T-helper 9 cell (primary cell): ENCODE results near the gene ST6GALNAC1.

Source experiments
- DNase-seq: peaks from one replicate; pipeline ENCODE4 v3.0.0-alpha.2; 2020
- total RNA-seq, 2 donors: gene quantifications; one replicate each; lab custom pipeline; 2026; lab: John Stamatoyannopoulos, UW

The ST6GALNAC1 gene
- 6.3 to 11.3 reads per million in 2 donors for total RNA-seq

DNA sequence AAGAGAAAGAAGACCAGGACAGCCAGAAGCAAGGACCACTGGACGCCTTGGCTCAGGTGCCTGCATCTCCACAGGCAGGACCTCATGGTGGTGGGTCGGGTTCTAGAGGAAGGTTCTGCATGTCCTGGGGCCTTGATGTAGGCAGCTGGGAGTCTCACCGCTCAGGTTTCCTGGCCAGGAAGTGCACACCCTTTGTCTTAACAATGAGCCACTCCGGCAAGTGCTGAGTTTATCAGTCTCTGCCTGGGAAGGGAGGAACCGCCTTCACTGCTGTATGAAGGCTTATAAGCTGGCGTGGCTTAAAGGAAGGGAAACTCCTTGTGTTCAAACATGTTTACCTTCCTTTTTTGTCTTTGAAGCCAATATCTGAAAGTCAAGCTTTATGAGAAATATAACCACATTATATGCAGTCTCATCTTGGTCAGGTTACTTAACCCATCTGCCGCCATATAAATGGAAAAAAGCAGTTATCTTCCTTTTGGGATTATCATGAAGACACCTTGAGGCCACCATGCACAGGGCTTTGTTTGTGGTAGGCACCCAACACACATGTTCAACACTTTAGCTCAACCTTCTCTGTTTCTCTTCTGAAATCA, at the start of gene ST6GALNAC1:
Gene ST6GALNAC1, minus strand, starts transcription at position 205 of the 596 bp plus-strand sequence. Its CDS starts 119 bp downstream, at position 86.
- DNase-seq: no peak

- no peak for DNase-seq
These were observed 48.0 kb upstream of the ST6GALNAC1 start for GRCh38 chr17:76691379-76692191.

DNA sequence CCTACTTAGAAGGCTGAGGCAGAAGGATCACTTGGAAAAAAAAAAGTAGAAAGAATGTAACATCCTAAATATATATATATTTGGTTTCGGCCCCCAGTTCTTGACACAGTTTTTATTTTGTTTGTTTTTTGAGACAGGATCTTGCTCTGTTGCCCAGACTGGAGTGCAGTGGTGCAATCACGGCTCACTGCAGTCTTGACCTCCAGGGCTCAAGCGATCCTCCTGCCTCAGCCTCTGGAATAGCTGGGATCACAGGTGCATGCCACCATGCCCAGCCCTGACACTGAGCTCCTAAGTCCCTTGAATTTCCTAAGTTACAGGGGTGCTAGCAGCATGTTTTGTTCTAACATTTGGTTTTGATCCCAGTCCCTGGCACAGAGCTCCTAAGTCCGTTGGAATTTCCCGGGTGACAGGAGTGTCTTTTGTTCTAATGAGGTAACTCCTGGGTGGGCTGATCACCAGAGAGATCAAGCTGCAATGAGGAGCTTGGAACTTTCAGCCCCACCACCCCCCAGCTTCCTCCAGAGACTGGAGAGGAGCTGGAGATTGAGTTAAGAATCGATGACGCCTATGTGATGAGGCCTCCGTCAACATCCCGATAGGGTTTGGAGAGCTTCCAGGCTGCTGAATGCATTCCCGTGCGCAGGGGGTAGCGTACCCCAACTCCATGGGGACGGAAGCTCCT, 47.2 kb upstream of the ST6GALNAC1 start:
- no peak for DNase-seq

DNA sequence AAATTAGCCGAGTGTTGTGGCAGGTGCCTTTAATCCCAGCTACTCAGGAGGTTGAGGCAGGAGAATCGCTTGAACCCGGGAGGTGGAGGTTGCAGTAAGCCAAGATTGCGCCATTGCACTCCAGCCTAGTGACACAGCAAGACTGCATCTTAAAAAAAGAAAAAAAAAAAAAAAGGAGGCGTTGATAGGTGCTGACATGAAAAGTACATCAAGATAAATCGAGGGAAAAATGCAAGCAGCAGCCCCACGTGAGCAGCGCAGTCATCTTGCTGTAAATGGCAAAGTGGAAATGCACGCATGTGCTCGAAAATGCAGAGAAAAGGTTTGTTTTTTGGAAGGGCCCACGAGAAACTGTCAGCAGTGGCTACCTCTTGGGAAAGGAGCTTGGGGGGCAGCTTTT, 46.3 kb upstream of the ST6GALNAC1 start:
- DNase-seq: no peak

GRCh38 chr17:76688165-76688622, 44.6 kb upstream of the ST6GALNAC1 start:
- DNase-seq: no peak

DNA sequence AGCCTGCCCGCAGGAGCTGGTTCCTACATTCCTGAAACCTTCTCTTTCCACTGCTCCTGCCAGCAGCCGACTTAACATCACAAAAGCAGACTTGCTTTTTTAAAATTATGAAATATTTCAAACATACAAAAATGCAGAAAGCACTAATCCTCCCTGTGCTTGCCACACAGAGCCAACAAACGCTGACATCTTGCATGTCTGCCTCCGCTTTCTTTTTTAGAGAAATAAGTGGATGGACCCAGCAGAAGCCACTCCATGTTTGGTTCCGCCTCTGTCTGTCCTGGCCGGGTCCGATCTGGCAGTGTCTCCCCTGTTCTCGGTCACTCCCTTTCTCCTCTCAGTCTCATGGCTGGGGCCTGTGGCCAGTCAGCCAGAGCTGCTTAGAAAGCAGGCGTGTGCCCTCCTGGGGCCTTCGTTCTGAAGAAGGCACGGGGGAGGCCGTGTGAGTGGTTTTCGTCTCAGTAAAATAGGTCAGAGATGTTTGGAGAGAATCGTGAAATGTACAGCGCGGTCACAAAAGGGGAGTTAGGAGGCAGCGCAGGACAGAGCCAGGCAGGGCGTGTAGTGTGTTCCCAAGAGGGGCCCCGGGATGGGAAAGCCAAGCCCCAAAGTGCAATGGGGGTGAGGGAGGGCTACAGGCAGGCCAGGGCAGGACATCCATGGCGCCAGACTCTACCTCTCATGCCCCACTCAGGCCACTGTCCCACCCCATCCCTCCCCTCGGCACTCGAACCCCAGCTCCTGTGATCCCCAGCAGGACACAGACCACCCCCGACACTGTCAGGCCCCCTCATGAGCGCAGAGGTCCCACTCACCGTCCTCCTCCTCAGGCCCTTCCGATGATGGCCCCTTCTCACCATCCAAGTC, 44.0 kb upstream of the ST6GALNAC1 start:
- DNase-seq: no peak

DNA sequence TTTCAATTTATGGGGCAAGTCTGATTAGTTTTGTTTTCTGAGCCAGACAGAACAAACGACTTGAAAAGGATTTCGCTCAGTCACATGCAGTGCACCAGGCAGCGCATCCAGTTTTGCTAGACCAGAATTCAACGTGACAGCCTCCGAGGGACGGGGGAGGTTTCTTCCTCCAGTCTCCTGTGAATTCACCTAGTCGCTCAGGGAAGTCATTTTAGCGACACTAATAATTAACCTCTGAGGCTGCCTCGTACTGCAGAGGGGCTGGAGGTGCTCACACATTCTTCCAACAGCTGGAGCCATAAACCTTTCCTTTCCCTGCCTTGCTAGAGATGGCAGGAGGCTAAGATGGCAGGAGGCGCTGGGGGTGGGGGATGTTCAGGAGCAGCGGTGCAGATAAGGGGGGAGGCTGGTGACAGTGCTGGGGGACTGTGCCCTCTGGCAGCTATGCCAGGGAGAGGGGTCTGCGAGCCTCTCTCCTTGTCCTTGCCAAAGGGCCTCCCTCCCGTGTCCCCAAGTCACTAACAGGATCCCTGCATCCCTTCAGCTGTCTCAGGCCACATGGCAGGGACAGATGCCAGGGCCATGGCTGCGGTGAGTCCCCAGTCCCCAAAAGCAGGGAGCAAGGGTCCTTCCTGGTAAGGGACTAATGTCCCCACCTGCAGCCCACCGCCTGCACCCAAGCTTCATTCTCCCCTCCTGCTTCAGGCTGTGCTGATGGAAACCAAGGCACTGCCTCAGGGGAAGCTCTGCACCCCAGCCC, 43.2 kb upstream of the ST6GALNAC1 start:
- no peak for DNase-seq

- no peak for DNase-seq
These were observed 42.3 kb upstream of the ST6GALNAC1 start for GRCh38 chr17:76685846-76686245.

DNA sequence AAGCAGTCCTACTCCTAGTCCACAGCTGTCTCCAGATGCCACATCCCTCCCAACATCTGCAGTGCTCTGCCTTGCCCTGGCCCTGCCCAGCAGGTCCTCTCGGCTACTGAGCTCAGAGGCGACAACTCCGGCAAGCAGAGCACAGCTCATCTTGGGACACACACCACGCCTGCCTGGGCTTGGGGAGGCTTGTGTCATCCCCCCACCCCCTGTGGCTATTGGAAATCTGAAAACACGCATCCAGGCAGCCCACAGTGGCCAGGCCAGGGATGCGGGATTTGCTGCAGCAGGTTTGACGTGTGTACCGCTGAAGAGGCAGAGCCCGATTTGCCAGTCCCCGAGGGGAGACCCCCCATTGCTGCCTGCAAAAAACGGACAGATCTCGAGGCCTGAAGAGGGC, 41.8 kb upstream of the ST6GALNAC1 start:
- DNase-seq: no peak

DNA sequence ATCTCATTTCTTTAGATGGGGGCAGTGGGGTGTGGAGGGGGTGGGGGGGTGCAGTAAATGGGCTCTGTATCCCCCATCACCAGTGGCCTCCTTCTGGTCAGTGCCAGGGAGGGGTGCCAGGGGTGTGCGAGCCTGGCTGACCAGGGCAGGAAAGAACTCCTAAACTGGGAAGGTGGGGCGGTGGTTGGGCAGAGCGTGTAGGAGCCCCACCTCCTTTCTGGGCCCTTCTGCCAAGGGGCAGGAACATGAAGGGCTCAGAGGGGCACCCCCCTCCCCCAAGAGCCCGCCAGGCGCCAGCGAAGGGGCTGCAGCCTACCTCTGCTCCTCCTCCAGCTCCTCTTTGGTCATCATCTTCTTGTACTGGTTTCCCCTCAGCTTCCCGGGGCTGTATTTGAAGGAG, 41.2 kb upstream of the ST6GALNAC1 start:
- DNase-seq: no peak

- no peak for DNase-seq
These were observed 40.6 kb upstream of the ST6GALNAC1 start for GRCh38 chr17:76683921-76684745.

- DNase-seq: no peak
These were observed 39.6 kb upstream of the ST6GALNAC1 start for GRCh38 chr17:76683011-76683755.

DNA sequence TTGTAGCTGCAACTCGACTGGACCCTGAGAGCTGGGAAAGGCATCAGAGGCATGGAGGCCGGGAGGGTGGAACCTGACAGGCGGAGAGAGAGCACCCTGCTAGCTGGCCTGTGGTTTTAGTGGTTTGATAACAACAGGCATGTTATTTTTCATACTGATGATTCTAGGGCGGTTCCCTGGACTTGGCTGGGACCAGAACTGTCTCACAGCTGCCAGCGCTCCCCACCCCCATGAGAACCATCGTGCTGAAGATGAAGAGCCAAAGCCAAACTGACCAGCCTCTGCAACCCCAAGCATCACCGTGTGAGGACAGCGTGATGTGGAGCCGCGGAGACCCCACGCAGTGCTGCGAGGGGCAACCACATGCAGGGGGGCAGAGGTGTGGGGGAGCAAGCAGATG, 38.7 kb upstream of the ST6GALNAC1 start:
- DNase-seq: no peak

DNA sequence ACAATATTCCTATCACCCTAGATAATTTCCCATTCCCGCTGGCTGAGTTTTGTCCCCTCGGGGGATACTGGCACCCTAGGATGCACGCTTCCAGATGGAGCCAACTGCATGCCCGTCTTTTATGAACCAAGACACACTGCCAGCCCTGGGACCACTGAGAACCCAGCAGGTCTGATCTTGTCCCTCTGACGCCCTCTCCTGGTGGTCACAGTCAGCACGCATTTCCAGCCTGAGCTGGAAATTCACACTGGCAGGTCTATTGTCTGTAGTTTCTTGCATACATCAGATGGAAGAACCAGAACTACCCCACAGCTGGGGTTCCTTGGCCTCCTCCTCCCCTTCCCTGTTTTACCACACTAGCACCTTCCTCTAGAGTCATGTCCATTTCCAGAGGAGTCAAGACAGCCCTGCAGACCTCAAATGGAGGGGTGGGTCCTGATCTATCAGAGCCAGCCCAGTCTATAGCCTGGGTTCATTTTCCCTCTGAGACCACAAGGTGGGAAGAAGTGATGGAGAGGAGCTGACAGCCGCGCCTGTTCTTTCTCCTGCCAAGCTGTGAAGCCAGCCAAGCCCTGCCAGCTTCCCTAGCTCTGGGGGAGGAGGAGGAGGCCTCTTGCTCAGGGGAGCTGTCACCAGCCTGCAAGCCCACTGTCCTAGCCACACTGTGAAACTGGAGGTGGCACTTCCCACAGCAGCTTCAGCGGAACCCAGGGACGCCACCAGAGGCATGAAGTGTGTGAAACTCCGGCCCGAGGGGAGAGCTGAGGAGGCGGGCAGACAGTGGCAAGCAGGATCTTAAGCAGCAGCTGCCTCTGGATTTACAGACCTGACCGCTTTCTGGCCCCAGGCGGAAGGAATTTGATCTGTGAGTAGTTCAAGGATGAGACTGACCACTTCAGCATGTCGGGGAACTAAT, 37.9 kb upstream of the ST6GALNAC1 start:
- DNase-seq: peak; percentile 63

DNA sequence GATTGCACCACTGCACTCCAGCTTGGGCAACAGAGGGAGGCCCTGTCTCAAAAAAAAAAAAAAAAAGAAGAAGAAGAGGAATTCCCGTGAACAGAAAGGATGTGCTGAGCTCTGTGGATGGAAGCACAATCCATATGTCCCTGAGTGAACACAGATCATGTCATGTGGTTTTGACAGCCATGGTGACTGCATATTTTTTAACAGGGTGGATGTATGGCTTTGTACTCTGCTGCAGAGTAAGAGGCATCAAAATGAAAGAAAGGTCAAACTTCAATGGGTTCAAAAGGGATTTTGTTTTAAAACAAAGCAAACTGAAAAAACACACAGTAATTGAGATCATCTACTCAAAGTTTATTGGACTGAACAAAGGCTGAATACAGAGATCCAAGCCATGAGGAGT, 35.7 kb upstream of the ST6GALNAC1 start:
- no peak for DNase-seq

- DNase-seq: peak; percentile 13
These were observed 34.8 kb upstream of the ST6GALNAC1 start for GRCh38 chr17:76678330-76678729.

DNA sequence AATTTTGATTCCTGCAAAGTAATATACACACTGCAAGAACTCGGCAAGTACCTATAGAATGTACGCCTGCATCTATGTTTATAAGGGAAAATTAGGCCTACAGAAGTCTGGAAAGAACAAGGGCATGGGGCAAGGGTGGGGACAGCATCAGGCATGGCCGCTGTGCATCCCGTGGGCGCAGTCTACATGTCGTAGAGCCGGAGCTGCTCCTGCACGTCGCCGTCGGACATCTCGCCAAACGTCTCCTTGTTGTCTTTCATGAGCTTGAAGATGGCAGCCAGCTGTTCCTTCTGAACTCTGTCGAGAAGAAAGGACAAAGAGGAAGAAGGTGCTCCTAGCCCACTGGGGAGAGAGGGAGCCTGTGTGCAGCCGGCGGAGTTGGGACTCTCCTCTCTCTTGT, 33.8 kb upstream of the ST6GALNAC1 start:
- DNase-seq: no peak

DNA sequence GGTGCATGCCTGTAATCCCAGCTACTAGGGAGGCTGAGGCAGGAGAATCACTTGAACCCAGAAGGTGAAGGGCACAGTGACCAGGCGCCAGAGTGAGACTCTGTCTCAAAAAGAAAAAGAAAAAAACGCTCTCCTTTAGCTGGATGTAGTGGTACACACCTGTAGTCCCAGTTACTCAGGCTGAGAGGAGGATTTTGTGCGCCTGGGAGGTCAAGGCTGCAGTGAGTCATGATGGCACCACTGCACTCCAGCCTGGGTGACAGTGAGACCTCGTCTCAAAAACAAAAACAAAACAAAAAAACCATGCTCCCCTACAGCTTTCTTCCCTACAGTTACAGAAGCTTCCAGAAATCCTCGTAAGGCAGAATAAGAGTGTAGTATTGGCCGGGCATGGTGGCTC, 33.1 kb upstream of the ST6GALNAC1 start:
- no peak for DNase-seq

DNA sequence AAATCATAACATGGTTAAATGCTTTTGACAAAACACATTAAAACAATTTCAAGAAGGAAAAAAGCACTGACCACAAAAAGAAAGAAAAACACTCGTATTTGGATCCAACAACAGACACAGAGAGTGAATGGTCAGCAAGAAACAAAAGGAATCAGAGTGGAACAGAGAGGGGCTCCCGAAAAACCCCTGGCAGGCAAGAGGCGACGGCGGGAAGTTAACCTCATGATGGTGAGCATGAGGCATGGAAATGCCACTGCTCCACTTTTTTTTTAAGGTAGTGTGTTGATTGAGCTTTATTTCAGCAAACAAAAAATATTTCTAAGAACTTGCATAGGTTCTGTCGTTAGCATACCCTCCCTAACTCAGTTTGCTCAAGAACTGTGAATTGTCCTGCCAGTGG, 32.1 kb upstream of the ST6GALNAC1 start:
- no peak for DNase-seq
